NCI-H146 treated with DMSO at 0.1 percent for 48 hours (cell line): ENCODE results near the gene ST6GAL2.

Experiments
- DNase-seq: peaks from one replicate; lab custom pipeline; 2025; ENCODE audit not compliant: unreplicated experiment; lab: John Stamatoyannopoulos, UW

Gene ST6GAL2

DNA sequence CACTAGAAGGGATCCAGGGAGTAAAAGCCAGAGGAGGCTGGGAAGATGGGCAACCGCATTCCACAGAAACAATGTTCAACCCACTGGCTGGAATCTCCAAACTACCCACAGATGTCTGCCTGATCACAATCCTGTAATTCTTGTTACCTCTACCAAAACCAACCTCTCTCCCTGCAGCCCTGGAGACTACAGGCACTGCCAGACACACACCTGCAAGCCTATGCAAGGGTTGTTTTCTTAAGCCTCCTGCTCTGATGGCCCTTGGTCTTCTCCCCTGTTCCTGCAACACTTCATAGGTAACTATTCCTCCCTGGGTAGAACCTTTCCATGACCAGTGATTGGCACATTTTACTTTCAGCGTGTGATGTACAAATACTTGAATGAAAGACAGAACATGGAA lies 21.9 kb downstream of the ST6GAL2 start:
- no peak for DNase-seq

DNA sequence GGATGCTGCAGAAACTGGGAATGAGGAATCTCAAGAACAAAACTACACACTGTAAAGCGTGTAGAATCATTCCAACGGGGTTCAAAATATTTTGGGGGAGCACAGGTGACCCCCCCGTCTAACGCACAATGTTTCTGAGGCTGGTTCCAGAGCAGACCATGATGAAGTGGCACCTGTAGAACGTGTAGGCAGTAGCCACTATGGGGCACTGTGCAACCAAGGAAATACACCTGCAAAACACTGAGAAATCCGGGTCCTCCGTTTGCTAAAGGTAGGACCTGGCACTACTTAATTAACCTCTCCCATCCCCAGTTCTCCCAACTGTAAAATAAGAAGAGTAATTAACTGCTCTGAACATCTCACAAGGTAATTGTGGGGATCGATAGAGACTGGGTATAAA lies 22.6 kb downstream of the ST6GAL2 start:
- no peak for DNase-seq

DNA sequence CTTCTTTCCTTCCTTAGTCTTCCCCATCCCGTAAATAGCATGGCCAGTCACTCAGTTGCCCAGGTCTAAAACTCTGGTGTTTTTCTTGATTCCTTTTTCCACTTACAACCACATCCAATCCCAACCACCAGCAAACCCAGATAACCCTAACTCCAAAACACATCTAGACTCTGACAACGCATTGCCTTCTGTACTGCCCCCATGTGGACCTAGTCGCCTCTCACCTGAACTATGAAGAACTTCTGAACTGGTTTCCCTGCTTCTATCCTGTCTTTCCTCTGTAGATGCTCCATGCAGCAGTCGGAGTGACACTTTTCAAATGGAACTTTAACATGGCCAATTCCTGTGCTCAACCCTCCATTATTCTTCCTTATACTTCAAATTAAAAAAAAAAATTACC lies 26.5 kb downstream of the ST6GAL2 start:
- DNase-seq = no peak

DNA sequence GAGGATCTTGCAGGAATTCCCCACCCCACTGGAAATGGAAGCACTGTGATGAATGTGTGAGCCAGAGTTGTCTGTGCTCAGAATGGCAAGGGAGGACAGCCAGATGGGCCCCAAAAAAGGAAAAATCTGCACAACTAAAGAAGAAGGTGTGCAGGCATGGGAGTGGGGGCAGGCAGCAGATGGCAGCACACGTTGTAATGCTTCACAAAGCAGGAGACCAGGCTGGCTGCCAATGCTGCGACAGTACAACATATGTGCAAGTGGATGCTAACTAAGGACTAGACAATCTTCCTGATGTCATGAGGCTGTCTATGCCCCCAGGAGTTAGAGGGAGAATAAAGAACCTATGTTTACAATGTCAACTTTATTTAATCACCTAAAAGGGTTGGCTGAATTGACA lies 27.2 kb downstream of the ST6GAL2 start:
- DNase-seq = no peak

DNA sequence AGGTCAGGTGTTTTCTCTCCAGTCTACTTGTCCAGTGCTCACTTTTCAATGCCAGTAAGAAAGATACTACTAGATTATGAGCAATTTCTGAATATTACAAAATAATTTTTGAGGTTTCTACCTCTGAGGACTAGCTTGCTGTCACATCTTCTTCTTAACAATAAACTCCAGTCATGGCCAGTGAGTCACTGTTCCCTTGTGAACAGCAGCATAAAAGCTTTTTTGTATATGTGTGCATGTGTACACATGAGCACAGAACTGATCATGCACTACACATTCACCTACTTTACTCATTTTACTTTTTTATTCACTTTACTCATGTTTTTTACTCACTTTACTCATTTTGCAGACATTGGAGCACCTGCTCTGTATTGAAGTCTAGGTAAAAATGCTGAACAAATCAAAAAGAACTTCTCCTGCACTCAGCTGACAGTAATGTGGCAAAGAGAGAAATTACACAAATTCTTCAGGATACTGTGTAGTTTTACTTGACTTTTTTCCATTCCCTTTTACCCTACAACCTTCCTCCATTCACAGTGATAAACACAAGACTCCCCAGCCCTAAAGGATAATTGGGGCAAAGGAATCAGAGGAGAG lies 28.0 kb downstream of the ST6GAL2 start:
- DNase-seq = no peak

DNA sequence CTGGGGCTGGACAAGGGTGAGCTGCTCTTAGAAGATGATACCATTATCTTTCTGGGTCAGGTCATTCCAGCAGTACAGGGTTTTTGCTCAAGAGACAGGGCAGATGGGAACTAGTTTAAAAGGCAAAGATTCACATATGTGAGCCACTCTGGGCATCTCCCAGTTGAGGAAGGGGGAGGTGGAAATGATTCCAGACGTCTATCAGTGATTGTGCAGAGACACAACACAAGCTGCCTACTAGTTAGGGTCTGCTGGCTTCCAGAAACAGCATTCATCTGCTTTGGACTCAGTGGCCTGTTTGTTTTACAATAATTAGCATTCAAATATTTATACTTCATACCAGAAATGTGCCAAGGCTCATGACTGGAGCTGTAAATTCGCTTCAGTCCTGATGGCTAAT lies 32.3 kb downstream of the ST6GAL2 start:
- no peak for DNase-seq

DNA sequence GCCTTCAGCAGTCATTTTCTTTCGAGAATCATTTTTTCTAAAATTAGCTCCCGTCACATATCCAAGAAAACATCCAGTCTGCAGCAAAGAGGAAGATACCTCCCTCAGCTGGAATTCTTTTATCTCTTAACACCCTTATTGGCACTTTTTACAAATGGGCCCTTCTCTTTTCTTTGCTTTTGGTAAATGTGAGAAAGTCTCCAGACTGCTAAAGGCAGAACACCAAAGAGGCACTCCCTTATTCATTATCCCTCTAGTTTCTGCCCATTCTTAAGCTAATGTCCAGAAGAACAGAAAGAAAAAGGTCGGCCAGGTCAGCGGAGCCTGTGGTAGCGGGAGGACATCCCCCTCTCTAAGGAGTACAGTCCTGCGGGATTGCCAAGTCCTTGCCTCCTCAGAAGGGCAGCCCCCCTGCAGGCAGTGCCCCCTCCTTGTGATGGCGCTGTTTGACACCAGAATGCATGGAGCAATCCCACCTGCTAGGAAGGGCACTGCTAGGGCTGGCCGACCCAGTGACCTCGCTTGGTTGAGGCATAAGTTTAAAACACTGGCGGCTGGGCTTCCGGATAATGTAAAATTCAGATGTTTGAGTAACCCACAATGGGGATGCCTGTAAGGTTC lies 34.0 kb downstream of the ST6GAL2 start:
- DNase-seq = no peak

DNA sequence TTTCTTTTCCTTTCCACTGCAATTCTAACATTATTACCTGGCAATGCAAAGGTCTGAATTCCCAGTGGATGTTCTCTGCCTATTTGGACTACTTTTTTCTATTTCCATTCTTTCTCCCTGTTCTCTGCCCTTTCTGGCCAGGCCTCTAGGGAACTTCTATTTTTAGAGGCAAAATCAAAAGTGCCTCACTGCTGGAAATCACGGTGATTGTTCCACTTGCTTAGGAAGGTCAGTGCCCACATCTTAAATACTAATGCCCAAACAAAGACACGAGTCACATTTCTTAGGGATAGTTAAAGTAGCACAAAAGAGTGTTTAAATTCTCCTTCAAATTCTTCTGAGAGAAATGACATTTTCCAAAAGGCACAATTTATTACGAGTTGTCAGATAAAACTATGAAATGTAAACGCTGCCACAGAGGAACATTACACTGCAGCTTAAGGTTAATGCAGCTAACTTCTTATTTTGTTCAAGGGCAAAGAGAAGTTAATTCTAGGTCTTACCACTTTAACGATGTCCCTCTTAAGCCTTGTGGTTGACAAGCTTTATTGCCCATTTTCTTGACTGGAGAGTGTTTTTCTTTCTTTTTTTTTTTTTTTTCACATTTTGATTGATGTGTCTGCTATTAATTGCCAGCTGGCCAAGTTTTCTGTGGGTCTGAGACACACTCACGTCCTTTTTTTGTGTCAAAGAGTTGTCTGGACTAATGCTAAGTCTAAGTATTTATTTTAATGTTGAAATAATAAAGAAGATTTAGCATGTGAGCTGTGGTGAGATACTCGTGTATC lies 34.7 kb downstream of the ST6GAL2 start:
- DNase-seq = no peak

DNA sequence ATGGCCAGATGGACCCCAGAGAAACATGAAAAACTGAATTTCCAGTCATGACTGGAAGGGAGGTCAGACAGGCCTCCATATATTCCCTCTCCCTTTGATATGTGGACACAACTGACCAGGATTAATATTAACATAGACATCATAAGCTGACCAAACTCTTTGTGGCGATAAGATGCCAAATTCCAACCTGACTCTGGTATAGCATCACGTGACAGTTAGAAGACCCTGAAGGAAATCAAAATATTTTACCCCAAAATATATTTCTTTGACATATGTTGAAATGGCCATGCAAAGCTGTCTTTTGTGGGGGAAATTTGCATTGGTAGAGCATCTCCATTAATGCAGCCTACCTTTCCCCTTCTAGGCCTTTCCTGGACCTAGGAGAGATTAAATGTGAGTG lies 36.7 kb downstream of the ST6GAL2 start:
- no peak for DNase-seq

DNA sequence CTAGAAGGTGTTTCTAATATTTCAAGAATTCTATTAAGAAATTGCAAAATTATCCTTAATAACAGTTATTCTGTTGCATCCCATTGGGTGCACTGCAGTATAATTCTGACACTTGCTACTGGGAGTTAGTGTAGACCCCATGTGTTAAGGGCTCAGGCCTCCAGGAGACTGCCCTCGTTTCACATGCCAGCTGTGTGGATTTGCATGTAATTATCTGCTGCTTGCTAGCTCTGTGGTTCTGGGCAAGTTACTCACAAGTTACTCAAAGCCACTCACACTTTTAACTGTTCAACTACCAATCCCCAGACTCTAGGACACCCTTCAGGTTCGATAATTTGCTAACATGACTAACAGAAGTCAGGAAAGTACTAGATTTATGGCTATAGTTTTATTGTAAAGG lies 38.6 kb downstream of the ST6GAL2 start:
- no peak for DNase-seq

DNA sequence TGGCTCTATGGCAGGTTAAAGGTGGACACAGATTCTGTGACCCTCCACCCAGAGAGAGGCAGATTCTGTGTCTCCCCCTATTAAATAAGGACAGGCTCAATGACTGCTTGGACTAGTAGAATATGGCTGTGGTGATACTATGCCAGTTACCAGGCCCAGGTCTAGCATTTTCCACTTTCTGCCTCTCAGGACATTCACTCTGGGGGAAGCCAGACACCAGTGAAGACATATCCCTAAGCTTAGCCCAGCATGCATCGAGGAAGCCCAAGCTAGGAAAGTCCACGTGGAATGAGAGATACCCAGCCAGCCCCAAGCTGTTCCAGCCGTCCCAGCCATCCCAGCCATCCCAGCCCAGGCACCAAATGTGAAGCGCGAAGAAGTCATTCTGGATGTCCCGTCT lies 40.3 kb downstream of the ST6GAL2 start:
- no peak for DNase-seq

DNA sequence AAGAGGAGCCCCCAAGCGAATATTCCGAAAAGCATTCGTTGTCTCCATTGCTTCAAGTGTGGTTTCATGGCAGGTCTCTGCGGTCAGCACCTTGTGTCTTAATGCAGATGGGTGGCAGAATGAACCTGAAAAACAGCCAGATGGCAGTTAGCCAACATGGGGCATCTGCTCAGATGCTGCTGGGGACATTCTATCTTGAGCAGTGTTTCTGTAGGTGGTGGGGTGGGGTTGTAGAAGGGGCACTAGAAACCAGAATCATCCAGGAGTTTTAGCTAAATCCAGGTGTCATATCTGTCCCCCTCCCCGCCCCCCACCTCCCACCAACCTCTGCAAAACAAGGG lies 42.1 kb downstream of the ST6GAL2 start:
- no peak for DNase-seq

DNA sequence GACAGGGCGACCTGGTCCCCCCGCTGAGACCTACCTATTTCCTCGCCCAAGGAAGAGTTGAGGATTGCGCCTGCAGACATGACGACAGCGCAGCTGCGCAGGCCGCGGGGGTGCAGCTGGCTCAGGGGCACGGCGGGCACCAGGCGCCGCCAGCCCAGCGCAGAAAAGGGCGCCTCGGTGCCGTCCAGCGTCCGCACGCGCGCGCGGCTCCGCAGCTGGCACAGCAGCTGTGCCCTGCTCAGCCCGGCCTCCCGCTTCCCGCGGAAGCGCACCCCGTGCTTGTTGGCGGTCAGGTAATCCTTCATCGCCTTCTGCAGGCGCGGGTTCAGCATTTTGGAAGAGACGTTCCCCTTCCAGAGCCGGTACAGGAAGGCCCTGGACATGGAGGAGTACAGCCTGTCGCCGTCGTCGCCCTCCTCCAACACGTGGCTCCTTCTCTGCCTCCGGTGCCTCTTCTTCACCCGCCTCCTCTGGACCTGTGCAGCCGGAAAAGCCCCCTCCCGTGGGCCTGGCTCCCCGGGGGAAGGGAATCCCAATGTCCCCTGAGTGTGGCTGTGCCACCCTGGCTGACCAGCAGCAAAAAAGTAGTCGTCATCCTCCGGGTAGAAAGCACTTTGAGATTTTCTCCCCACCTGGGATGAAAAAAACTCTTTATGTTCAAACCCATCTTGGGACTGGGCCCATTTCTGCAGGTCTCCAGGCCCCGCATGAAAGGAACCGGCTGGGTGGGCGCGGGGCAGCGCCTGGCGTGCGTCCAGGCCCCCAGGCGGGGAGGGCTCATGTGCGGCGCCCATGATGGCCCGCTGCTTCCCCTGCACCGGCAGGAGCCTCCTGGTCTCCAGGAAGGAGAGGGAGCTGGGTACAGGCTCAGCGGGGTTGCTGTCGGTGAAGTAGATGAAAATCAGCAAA lies 42.7 kb downstream of the ST6GAL2 start:
- no peak for DNase-seq

DNA sequence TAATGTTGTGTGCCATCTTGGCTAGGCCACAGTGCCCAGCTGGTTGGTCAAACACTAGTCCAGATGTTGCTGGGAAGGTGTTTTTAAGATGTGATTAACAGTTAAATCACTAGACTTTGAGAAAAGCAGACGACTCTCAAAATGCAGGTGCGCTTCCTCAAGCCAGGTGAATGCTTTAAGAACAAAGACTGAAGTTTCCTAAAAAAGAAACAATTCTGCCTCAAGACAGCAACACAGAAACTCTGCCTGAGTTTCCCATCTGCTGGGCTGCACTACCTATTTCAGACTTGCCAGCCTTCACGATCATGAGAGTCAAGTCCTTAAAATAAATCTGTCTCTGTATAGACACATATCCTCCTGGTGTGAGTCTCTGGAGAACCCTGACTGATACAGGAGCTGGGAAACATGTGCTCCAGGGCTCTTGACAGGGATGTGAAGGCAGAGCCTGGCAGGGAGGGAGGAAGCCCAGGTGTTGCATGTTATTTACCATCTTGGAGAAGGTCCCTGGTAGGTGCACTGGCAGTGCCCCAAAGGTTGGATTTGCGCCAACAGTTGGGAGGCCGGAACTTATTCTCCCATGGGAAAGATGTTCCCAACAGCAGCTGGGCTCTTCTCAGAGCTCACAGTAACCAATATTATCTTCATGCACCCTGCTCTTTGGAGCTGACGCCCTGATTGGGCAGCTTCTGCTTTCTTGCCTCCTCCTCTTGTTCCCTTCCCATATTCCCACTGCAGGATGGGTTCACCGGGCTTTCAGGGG lies 43.9 kb downstream of the ST6GAL2 start:
- DNase-seq = no peak

DNA sequence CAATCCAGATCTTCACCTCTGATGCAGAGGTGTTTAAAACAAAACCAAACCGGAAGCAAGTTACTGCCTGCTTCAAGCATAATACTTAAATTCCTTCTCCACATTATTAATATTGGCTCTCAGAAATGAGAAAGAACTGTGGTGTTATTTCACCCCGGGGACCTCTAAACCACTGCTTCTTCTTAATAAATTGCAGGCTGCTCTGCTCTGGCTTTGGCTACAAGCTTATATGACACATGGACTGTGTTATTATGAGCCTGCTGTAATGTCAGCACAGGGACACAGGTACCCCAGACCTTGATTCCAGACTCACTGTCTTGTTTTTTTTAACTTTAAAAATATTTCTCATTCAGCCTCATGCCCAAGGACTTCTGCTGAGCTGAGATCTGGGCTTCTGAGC lies 45.1 kb downstream of the ST6GAL2 start:
- DNase-seq = no peak

DNA sequence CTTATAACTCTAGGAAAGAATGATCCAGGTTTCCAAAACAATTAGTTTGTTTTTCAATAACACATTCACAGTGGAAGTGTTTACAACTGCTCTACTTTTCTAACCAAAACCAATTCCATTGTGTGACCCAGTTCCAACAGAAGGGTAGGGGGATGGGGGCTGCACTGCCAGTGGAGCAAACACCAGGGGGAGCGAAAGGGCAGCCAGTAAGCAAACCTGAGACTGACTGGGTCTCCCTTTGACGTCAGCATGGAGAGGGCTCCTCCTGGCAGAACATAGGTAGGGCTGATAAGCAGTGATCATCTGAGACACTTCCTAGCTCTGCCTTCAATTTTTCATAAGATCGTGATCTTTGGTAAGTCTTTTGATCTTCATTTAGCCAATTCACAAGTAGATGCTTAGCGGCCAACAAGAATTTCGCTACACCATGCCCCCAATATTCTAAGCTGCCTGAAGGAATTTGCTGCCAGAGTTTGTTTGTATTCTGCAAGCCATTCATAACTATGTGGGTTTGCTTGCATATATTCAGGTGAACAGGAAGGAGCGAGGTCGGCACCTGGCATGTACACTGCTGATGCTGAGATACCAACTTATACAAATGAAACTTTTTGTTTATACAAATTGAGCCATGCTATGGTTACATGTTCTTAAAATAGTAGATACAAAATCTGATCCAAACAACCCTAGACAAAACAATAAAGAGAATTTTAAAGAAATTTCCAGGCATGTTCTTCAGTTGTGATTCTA lies 45.9 kb downstream of the ST6GAL2 start:
- no peak for DNase-seq

DNA sequence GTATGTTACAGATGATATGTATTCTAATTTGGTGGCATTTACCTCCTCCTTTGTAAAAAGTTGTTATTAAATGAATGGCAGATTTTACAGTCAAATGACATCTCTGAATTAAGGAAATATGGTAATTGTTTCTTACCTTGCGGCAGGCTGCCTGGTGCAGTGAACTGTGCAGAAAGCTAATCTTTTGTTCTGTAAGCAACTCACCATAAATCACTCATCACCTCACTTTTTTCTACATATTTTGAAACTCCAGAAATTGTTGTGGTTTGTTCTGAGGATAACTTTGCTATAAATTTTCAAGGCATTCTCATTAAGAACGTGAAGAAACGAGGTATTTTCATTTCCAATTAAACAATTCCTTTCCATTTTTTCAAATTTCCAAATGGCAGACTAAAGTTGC lies 52.7 kb downstream of the ST6GAL2 start:
- no peak for DNase-seq

DNA sequence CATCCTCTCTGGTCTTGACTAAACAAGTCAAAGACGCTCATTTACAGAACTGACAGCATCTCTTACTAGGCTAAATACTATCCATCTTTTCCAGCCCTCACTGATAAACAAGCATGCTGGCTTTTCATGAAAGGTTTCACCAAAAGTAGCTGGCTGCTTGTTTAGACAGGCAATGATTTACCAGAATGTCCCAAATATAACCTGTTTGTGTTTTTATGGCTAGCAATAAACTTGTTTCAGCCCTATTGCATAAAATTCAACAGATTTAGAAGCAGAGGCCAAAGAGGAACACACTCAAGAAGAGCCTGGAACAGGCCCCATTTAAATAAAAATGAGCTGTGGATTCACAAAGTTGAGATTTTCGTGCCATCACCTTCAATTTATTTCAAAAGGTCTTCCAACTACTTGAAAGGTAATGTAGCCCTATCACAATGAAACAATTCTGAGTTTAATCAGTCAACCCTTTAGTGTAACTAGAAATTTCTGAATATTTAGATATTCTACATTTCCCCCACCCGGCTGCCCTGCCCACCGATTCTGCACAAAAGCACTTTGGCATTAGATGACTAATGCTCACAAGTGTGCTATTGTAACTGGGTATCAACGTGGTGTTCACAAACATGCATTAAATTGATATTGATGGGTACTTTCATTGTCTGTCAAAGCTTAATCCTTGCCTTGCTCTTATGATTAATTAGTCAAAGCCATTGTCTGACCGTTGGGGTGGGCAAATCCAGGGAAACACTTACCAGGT lies 54.0 kb downstream of the ST6GAL2 start:
- DNase-seq = no peak

DNA sequence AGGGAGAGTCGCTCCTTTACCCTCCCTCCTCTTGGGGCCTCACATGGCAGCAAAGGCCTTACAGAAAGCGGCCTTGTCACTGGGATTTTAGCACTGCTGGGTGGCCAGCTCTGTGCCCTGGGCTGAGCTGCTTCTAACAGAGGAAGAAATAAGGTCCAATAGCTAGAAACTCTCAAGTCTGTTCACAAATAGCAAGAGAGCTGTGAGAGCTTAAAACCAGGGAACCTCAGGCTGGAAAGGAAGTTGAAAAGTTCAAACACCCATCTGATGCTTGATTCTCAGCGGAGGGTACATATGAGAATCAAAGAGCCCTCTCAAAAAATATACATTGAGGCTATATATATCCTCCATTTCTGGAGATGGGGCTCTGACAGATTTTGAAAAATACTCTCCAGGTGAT lies 54.7 kb downstream of the ST6GAL2 start:
- DNase-seq = no peak
